Nephron (organoid): ENCODE measurements around the gene UCKL1.

Experiments
- H3K27ac Mint-ChIP-seq, 3 experiments: 2 replicates each; pipeline ENCODE4 v1.8.0; 2020; ENCODE audit warnings: mixed read lengths in 3 of 3, mild to moderate bottlenecking in 2 of 3, moderate library complexity in 1 of 3
- H3K27me3 Mint-ChIP-seq: 2 replicates; pipeline ENCODE4 v1.8.0; 2021; ENCODE audit warnings: low read depth, mild to moderate bottlenecking, moderate library complexity, mixed read lengths
- H3K36me3 Mint-ChIP-seq: 2 replicates; pipeline ENCODE4 v1.8.0; 2020; ENCODE audit warnings: low read depth, mixed read lengths
- H3K4me1 Mint-ChIP-seq: 2 replicates; pipeline ENCODE4 v1.8.0; 2020; ENCODE audit warnings: mixed read lengths
- H3K4me3 Mint-ChIP-seq, 3 experiments: 2 replicates each; pipeline ENCODE4 v1.8.0; 2020; ENCODE audit warnings: mild to moderate bottlenecking in 3 of 3, mixed read lengths in 3 of 3, moderate library complexity in 2 of 3
- H3K9me3 Mint-ChIP-seq: 2 replicates; pipeline ENCODE4 v1.8.0; 2020; ENCODE audit warnings: mixed read lengths
- CTCF ChIP-seq, 3 experiments: fragments of 200-600 bp; sonication (generic); IDR thresholded peaks; one replicate each; pipeline ENCODE4 v1.5.0; 2021; ENCODE audit warnings: antibody characterized with exemption in 3 of 3; ENCODE audit not compliant: unreplicated experiment in 3 of 3

Gene UCKL1

GRCh38 chr20:63895202-63895951, 60.8 kb downstream of the UCKL1 start:
- Mint-ChIP-seq H3K36me3 (peaks cover 16% of the 10 kb centered on the region), H3K4me3 (peak overlapping the region; percentile 84 to 99 (median 94)), H3K9me3 (no peaks in the 10 kb centered on the region), H3K4me1 (peaks cover 34% of the 10 kb centered on the region), H3K27me3 (no peaks in the 10 kb centered on the region), H3K27ac (peak overlapping the region; percentile 83 to 92 (median 87))
- no peak for TF ChIP-seq CTCF (IDR thresholded peaks at IDR 0.05; ENCODE audit: unreplicated experiment in 3 of 3)

- peak within 1 kb of the TSS; percentile 83 to 92 (median 87) for H3K27ac Mint-ChIP-seq
- peaks cover 34% of the 10 kb centered on the region for H3K4me1 Mint-ChIP-seq
- H3K9me3 Mint-ChIP-seq, result no peaks in the 10 kb centered on the region
- H3K27me3 Mint-ChIP-seq, result no peaks in the 10 kb centered on the region
- no peak for TF ChIP-seq CTCF (IDR thresholded peaks at IDR 0.05; ENCODE audit: unreplicated experiment in 3 of 3)
- H3K36me3 Mint-ChIP-seq, result peaks cover 23% of the 10 kb centered on the region
- H3K4me3 Mint-ChIP-seq, result peak within 1 kb of the TSS; percentile 84 to 99 (median 94)
Measured at GRCh38 chr20:63894358-63895201, 61.6 kb downstream of the UCKL1 start, which contains the start of gene DNAJC5. Gene DNAJC5 (plus strand): TSS chr20:63895126. CDS start chr20:63928346, 33,220 bp downstream.

GRCh38 chr20:63893999-63894357, 62.2 kb downstream of the UCKL1 start:
- no peak for TF ChIP-seq CTCF (IDR thresholded peaks at IDR 0.05; ENCODE audit: unreplicated experiment in 3 of 3)
- H3K27me3 Mint-ChIP-seq, result no peaks in the 10 kb centered on the region

GRCh38 chr20:63892402-63892801, 63.8 kb downstream of the UCKL1 start:
- Mint-ChIP-seq H3K4me3 (peak overlapping the region in 2 of 3 experiments; percentile 40 to 44), H3K4me1 (peaks cover 20% of the 10 kb centered on the region), H3K36me3 (peaks cover 27% of the 10 kb centered on the region), H3K27me3 (no peaks in the 10 kb centered on the region), H3K27ac (no peak overlapping the region), H3K9me3 (no peaks in the 10 kb centered on the region)
- no peak for TF ChIP-seq CTCF (IDR thresholded peaks at IDR 0.05; ENCODE audit: unreplicated experiment in 3 of 3)

More at GRCh38 chr20:63893999-63894357, 62.2 kb downstream of the UCKL1 start:
- peak overlapping the region; percentile 19 to 61 (median 48) for H3K27ac Mint-ChIP-seq
- H3K4me3 Mint-ChIP-seq, result peak overlapping the region; percentile 84 to 91 (median 85)
- peaks cover 29% of the 10 kb centered on the region for H3K36me3 Mint-ChIP-seq
- no peaks in the 10 kb centered on the region for H3K9me3 Mint-ChIP-seq
- H3K4me1 Mint-ChIP-seq, result peaks cover 31% of the 10 kb centered on the region

GRCh38 chr20:63891061-63892002, 64.9 kb downstream of the UCKL1 start:
- Mint-ChIP-seq H3K9me3 (no peaks in the 10 kb centered on the region), H3K4me1 (peaks cover 12% of the 10 kb centered on the region), H3K4me3 (peak overlapping the region in 2 of 3 experiments; percentile 30 to 47), H3K27ac (no peak overlapping the region), H3K36me3 (peaks cover 29% of the 10 kb centered on the region), H3K27me3 (no peaks in the 10 kb centered on the region)
- TF ChIP-seq CTCF (IDR thresholded peaks at IDR 0.05; ENCODE audit: unreplicated experiment in 3 of 3), result no peak
